Activated T-cell treated with anti-CD3 and anti-CD28 coated beads for 48 hours (primary cell): ENCODE measurements around the gene SNX25.
"Not testable (repeated sequence)": the region's sequence is repeated elsewhere in the genome, so short reads cannot be mapped to it uniquely, and the experiment has no call there.

ENCODE experiments used
- DNase-seq: peaks from one replicate; pipeline ENCODE4 v3.0.0-alpha.2; 2020; ENCODE audit warnings: low read depth

Gene SNX25

DNA sequence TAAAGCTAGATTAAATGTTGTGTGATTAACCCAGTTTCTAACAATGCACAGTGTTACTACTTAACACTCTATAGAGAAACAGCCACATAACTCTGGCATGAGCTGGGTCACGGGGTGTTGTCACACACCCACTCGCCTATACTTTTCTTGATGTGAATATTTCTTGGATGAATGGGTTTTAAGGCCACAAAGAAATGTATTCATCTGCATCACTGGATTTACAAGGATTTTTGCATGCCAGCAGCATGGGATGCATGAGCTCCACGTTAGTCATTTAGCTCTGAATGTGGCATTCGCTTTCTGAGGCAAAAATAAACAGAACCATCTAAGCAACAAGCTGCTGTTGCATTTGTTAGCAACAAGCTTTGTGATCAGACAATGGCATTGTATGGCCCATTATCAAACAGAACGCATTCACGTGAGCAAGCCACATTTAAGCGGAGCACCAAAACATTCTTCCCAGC is 96.6 kb downstream of the SNX25 start:
- no peak for DNase-seq

DNA sequence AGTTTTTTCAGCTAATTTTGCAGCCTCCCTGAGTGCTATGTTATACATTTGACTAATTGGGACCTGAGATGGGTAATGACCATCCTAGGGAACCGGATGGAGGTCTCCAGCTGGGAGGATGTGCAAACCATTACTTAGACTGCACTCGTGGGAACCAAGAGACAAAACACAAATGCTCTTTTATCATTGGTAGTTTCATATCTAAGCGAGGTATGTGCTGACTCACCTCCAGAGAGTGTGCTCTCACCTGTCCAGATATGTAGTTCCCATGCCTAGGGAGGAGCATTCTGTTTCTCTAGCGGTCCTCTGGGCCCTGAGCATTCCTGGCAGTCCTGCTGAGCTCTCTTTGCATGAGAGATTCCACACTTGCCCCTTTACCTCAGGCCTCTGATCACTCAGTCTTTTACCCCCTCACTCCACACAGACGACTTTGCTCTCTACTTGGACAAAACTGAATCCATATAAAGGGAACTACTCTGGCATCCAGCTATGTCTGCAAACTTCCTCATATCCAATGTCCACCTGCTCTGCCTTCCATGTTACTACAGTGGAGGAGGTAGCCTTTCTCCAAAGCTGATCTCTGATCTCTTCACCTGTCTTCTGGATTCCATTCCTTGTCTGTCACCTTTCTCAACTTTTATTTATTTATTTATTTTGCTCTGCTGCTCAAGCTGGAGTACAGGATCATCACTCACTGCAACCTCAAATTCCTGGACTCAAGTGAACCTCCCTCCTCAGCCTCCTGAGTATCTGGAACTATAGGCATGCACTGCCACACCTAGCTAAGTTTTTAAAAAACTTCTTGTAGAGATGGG is 97.9 kb downstream of the SNX25 start:
- DNase-seq, result no peak

DNA sequence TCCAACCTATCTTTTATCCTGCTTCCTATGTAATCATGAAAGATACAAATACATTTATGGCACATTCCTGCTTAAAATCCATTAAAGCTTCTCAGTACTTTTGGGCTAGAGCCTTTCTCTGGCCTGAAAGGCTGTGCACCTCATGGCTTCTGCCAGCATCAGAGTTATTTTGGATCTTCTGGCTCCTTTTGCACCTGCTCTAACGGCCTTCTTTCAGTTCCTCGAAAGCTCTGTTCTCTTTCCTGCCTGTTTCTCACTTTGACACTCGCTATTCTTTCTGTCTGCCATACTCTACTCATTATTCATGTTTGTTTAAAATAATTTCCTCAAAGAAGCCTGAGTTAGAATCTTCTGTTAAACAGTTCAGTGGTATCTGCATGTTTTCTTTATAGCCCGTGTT is 100.4 kb downstream of the SNX25 start:
- no peak for DNase-seq

DNA sequence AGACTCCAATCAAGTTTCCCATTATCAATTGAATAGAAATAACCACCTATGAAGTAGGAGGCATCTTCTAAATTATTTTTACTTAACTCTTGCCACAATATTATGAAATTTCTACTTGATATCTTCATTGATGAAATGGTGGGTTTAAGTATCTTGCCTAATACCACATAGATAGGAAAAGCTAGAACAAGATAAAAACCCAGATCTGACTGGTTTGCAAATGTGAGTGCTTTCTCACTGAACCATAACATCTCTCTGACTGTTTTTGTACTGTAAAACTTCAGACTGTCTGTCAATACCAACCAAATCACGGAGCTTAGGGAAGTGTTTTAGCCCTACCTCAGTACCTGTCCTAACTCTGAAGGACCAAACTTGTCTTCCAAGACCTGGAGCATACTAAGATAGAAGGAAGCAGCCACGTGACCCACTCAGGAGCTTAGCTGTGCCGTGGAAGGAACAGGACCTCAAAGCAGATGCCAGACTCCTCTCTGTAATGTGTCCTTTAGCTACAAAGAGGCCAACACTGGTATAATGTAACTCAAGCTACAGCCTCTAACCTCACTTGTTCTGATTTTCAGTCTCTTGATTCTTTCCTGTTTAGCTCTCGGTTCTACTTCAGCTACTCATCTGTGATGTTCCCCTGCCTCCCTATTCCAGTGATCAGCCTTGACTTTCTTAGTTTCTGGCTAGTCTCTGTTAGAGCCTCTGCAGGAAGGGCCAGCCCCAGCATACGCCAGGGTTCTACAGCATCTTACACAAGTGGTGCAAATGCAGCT is 101.9 kb downstream of the SNX25 start:
- DNase-seq, result no peak

DNA sequence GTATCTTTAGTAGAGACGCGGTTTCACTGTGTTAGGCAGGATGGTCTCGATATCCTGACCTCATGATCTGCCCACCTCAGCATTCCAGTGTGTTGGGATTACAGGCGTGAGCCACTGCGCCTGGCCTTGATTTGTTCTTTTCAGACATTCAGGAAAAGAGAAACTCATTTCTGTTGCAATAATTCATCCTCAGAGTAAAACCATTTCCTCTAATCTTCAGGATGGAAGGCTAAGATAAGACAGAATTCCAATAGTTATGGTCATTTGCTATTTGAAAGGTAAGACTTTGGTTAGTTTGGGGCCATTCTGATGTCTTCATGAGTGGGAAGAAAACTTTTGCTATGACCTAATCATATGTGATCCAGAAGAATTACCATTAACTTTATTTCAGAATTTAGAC is 103.3 kb downstream of the SNX25 start:
- DNase-seq, result no peak

DNA sequence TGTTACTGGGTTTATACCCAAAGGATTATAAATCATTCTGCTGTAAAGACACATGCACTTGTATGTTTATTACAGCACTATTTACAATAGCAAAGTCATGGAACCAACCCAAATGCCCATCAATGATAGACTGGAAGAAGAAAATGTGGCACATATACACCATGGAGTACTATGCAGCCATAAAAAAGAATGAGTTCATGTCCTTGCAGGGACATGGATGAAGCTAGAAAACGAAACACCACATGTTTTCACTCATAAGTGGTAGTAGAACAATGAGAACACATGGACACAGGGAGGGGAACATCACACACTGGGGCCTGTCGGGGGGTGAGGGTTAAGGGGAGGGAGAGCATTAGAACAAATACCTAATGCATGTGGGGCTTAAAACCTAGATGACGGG is 108.1 kb downstream of the SNX25 start:
- not testable (repeated sequence) for DNase-seq

DNA sequence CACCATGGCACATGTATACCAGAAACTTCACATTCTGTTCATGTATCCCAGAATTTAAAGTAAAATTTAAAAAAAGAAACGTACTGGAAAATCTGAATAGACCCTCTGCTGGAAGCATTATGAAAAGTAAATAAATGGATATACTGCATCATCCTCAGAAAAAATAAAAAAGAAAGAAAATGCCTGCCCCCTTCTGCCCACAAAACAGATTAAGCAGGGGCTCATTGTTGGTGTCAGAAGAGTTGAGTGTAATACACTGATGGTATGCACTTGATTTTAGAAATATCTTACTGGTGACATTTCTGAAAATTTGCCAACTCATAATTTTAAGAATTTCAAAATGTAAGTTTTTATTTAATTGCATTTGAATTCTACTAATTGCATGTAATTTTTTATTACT is 108.5 kb downstream of the SNX25 start:
- no peak for DNase-seq

DNA sequence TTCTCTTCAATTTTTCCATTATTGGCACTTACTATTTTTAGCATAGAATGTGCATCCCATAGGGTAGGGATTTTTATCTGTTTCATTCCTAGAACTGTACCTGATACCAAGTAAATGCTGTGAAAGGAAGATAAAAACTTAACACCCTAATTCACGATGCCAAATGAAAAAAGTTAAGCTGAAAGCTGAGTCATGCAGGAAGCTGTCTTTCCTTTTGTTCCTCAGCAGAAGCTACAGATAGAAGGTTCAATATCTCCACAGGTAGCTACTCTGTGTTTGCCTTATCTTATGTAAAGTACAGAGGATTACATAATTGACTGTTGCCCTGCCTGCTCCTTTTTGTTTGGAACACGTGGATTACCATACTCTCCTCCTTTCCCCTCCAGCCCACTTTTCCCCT is 109.3 kb downstream of the SNX25 start:
- DNase-seq, result no peak

DNA sequence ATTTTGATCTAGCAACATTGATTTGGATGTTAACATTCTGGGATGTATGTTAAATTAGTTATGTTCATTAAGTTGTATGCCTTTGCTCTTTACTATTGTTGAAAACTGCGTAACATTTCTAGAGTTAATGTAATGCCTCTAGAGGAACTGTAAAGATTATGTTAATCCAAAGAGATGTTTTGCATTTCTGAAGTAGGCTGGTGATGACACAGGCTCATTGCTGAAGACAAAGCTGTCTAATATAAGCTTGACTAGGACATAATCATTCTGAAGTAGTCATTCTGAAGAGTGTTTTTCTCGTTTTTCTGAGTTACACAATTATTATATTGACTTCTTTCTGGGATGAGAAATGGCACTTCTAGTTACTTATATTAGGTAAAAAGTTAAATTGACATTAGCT is 113.4 kb downstream of the SNX25 start:
- DNase-seq, result no peak

DNA sequence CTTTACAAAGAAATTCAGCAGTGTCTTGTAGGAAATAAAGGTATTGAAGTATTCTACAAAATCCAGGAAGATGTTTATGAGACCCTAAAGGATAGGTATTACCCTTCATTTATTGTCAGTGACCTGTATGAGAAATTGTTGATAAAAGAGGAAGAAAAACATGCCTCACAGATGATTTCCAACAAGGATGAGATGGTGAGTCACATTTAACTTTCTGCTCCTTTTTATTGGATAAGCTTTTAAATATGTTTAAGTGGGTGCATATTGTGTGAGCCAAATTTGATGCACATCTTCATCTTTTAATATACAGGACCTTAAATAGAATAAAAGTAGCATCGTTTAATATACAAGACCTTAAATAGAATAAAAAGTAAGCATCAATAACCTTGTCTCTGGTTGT is 114.2 kb downstream of the SNX25 start:
- DNase-seq, result no peak

DNA sequence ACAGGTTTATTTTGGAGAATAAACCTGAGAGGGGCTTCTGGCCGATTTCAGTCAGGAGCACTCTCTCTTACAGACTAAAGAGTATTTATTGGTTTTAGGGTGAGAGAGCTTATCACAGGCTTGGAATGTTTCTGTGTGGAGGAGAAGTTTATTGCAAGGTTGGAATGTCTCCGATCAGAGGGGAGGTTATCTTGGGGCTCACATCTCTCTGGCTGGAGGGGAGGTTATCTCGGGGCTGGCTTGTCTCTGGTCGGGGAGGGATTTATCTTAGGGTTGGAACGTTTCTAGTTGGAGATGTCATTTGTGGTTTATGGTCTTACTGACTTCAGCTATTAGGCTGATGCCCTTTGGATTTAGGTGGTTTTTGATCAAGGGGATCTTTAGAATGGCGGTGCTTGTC is 115.0 kb downstream of the SNX25 start:
- not testable (repeated sequence) for DNase-seq

DNA sequence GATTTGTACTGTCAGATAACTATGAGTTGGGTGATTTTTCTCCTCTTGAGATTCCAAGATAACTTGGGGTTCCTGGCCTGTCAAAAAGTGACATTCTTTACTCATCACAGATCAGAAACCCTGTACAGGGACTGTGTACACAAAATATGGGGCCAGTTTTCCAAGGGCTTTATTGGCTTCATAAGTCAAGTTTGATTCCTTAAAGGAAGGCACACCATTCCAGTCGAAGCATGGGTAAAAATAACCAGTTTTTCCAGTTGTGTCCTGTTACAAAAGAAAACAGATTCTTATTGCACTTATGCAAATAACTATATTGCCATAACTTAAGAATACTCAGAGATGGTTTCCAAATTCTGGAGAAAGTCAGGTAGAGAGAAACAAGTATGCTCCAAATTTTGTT is 116.3 kb downstream of the SNX25 start:
- not testable (repeated sequence) for DNase-seq

DNA sequence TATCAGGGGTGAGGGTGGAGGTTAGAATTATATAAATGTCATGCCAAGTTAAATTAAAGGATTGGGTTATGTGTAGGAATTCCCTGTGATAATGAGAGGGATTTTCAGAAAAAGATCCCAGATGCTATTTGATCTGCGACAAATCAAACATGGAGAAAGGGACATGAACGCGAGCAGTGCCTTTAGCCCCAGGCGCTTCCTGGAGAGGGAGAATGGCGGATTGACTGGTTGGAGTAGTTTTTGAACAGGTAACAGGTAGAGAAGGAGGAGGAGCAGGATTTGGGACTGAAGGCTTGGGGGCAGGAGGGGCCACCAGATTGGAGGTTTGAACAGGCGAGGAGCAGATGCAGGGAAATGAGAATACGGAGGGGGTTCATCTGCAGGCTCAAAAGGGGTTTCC is 119.2 kb downstream of the SNX25 start:
- no peak for DNase-seq

DNA sequence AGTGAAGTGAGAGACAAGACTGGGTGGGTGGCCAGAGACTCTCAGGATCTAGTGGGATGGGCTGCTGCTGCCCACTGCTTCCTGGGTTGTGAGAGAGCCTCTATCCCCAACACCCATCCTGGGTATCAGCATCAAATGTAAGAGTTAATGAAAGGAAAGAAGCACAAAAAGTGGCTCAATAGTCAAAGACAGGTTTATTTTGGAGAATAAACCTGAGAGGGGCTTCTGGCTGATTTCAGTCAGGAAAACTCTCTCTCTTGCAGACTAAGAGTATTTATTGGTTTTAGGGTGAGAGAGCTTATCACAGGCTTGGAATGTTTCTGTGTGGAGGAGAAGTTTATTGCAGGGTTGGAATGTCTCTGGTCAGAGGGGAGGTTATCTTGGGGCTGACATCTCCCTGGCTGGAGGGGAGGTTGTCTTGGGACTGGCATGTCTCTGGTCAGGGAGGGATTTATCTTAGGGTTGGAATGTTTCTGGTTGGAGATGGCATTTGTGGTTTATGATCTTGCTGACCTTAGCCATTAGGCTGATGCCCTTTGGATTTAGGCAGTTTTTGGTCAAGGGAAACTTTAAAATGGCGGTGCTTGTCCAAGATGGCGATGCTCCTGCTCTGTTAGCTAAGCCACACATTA is 120.6 kb downstream of the SNX25 start:
- not testable (repeated sequence) for DNase-seq

DNA sequence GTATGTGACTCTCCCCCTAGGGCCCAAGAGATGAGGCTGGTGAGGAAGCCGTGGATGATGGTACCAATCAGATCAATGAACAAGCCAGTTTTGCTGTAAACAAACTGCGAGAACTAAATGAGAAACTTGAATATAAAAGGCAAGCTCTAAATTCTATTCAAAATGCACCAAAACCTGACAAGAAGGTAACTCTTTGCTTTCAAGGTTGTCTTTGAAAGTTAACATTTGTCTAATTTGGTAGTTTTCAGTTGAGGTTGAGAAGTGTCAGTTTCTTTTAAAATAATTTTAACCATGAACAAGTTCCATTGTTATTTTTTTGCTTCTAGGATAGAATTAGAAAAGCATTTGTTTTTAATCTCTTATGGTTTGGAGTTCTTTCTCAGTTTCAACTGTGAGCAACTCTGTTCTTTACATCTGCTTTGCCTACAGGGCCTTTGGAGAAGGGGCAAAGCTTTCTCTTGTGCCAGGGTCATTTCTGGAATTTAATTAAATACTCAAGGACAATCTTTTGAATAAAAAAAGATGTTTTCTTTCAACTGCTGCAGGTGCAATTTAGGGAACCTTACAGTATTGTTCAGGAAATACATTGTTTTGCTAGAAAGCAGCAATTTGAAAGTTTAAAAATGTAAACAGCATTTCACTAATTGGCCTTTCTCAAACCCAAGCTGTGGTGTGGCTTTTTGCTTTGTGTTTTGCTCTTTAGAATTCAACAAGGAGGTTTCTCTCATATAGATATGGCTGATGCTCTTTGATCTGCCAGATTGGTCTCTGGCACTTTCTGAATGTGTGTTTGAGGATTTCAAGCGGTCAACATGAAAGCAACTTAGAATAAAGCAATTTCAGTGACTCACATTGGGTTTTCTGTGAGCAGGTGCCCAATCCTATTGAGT is 123.4 kb downstream of the SNX25 start:
- DNase-seq, result no peak

DNA sequence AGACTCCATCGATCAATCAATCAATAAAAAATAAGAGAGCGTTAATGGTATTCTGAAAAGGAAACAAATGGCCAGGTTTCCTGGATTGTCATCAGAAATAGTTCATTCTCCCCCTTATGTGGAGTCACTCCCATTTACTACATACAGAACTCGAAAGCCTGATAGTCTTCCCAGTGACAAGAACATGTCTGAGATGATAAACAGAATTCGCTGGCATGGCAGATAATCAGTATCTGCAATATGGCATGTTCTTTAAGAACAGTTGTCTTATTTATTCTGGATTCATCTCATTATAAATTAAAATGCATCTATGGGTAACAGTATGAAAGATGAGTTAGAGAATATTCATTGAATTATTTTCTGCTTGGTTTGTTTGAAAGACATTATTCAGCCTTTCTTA is 124.9 kb downstream of the SNX25 start:
- DNase-seq, result no peak

DNA sequence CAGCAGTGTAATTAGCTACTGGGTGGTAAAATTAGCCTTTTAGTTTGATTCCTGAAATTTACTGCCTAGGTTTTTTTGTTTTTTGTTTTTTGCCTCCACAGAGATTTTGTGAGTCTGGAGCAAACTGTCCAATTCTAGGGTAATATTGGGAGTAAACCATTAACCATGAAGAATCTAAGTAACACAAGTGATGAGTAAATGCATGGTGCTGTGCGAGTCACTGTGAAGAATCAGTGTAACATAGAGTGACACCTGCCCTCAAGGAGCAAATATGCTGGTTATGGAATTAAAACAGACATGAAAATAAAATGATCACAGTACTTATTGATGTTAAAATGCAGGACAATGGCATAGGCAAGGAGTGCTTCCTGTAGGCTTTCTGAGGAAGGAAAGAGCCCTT is 126.2 kb downstream of the SNX25 start:
- DNase-seq, result no peak

DNA sequence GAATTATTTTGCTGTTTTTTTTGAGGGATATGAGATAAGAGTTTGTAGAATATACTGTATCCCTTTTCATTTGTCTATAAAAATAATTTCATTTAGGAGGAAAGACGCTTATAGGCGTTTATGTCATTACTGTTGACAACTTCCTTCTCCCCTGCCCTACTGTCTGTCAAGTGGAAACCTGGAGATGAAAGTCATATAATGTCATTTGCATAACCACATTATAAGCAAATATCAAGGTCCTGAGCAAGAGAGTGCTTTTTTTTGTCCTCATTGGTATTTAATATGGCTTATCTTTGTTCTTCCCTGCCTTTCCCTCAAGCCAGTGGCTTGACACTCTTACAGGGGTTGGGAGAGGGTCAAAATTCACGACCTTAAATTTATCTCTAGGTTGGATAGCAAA is 130.5 kb downstream of the SNX25 start:
- no peak for DNase-seq

DNA sequence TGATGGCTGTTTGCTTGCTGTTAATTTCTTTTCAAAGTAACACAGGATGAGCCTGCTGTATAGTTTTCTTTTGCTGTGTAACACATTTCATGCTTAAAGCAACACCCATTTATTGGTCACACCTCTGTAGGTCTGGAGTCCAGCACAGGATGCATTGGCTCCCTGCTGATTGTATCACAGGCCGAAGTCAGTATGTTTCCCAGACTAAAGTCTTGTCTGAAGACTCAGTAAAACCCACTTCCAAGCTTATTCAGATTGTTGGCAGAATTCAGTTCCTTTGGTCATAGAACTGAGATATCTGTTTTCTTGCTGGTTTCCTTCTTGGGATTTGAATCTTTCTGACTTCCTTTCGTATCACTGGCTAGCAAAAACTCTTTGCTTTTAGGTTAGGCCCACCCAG is 132.0 kb downstream of the SNX25 start:
- no peak for DNase-seq

DNA sequence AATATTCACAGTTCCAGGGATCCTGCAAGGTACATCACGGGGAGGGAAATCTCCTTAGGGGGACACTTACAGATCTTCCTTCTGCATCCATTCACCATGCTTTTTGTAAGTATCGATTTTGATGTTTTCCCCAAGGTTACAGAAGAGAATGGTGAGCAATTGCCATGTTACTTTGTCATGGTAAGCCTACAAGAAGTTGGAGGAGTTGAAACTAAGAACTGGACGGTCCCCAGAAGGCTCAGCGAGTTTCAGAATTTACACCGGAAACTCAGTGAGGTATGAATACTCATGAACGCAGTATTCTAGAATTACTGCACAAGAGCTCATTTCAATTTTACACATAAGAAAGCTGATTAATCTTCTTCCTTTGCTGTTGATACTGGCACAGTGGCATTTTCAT is 132.4 kb downstream of the SNX25 start:
- DNase-seq, result no peak

DNA sequence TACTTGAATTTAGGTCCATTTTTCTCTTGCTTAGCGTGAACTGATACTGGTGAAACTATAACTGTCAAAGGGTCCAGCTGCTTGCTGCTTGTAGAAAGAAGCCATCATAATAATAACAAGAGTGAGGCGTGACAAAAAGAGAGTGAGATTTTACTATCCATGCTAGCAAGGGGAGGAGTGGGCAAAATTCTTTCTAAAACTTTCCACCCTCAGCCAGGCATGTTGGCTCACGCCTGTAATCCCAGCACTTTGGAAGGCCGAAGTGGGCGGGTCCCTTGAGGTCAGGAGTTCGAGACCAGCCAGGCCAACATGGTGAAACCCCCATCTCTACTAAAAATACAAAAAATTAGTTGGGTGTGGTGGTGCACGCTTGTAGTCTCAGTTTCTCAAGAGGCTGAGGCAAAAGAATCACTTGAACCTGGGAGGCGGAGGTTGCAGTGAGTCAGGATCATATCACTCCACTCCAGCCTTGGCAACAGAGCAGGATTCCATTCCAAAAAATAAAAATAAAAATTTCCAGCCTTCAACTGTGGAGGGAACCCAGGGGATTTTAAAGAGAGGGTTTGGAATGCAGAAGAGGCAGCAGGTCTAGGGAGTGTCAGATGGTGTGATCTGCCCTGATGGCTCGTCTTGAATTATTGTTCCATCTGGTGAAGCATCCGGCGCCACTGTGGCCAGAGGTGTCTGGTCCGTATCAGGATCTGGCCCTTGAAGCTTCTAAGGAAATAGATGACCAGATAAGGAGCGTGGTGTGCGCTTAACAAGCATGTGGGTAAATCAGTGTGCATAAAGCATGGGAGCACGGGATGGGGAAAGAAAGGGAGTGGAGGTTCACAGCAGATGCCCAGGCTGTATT is 134.6 kb downstream of the SNX25 start:
- DNase-seq, result peak; percentile 10
